ENCODE data around the gene SPDYE3.
"Not testable (repeated sequence)": the region's sequence is repeated elsewhere in the genome, so short reads cannot be mapped to it uniquely, and the experiment has no call there.

DNA sequence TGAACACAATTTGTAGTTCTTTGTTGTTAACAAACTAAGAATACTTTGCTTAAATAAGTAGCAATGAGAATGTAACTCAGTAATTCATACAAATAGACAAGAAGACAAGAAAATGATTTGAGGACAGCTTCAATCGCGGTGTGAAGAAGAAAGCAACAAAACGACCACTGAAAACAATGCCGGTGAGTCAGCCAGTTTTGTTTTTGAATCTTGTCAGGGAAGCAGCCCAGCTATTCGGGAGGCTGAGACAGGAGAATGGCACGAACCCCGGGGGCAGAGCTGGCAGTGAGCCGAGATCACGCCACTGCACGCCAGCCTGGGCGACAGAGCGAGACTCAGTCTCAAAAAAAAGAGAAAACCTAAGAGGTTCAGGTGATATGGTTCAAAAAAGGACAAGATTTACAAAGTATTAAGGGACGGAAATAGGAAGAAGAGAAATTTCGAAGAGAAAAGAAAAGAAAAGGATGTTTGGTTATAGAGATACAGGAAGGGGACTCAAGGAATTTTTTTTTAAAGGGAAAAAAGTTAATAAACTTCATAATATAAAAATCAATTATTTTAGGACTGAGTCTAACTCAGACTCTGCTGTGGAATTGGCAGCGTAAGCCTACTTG is 30.7 kb downstream of the SPDYE3 start:
- TF ChIP-seq, protein P1, sequence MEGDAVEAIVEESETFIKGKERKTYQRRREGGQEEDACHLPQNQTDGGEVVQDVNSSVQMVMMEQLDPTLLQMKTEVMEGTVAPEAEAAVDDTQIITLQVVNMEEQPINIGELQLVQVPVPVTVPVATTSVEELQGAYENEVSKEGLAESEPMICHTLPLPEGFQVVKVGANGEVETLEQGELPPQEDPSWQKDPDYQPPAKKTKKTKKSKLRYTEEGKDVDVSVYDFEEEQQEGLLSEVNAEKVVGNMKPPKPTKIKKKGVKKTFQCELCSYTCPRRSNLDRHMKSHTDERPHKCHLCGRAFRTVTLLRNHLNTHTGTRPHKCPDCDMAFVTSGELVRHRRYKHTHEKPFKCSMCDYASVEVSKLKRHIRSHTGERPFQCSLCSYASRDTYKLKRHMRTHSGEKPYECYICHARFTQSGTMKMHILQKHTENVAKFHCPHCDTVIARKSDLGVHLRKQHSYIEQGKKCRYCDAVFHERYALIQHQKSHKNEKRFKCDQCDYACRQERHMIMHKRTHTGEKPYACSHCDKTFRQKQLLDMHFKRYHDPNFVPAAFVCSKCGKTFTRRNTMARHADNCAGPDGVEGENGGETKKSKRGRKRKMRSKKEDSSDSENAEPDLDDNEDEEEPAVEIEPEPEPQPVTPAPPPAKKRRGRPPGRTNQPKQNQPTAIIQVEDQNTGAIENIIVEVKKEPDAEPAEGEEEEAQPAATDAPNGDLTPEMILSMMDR (IDR thresholded peaks at IDR 0.05; ENCODE audit: poor library complexity): not testable (repeated sequence)
- not testable (repeated sequence) for TF ChIP-seq EZH2phosphoT487 (IDR thresholded peaks at IDR 0.05; ENCODE audit: low read depth, severe bottlenecking, unreplicated experiment); EZH2 (IDR thresholded peaks at IDR 0.05; ENCODE audit: borderline replicate concordance)

Data from hepatocyte (in vitro differentiated cells).